NCI-H2171 treated with DMSO at 0.1 percent for 48 hours (cell line): ENCODE data around the gene INPP1.
A peak's percentile ranks its signal among the peaks of the same experiment; 100 is the strongest.

ENCODE experiments used
- DNase-seq: peaks from one replicate; lab custom pipeline; 2025; lab: John Stamatoyannopoulos, UW

INPP1 gene

DNA sequence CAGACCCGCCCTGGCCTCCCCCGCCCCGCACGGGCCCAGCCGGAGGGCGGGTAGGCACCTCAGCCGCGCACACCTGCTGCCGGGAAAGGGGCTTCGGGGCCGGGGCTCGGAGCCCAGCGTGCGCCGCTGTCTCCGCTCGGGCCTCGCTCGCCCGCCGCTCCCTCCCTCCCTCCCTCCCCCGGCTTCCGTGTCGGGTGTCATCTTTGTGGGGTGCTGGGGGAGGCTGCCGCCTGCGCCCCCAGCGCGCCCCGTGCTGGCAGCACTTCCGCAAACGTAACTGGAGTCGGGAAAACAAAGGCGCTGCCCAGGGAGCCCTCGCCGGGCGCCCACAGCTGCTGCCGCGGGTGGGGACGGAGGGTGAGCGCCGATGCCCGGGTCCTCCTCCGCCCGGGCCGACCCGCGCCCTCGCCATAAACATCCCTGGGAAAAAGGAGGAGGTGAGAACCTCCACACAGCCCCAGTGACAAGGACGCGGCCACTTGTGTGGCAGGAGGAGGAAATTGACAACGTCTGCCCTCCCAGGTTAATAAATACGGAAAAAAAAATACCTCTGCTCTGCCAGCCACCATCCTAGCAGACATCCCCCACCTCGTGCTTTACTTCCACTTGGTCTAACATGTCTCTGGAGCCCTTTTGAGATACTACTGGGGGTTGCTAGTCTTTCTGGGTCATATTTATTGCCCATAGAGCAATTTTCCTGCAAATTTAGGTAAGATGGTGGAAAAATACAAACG is 65.3 kb downstream of the INPP1 start:
- peak; percentile 82 for DNase-seq

DNA sequence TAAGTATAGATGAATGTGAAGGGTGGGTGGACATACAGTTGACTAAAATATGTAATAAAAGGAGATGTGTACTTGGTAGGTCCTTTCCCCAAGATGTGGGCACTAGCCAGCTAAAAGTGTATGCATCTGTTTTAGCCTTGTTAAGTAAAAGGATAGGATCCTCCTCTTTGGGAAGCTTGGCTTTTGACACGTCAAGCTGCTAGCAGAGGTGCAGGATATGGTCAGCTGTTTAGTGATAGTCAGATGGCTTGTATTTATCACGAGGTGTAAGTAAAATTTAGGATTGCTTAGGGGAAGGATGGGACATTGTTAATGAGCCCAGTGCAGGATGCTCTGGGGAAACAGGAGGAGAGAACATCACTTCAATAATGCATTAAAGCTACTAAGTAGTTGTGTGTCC is 66.2 kb downstream of the INPP1 start:
- DNase-seq, result peak; percentile 22

DNA sequence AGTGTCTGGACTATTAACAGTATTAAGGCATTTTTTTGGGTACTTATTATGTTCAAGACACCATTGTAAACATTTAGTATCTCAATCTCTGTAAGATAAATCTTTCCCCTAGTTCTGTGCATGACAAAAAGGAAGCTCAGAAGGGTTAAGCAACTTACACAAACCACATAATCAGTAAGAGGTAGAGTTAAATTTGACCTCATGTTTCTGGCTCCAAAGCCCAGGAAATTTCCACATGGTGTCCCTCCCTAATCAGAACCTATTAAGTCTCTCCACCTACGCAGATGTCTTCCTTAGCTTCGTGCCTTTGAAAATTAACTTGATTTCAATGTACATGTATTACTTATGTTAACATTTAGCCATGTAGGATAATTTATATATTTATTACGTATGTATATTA is 66.8 kb downstream of the INPP1 start:
- no peak for DNase-seq

DNA sequence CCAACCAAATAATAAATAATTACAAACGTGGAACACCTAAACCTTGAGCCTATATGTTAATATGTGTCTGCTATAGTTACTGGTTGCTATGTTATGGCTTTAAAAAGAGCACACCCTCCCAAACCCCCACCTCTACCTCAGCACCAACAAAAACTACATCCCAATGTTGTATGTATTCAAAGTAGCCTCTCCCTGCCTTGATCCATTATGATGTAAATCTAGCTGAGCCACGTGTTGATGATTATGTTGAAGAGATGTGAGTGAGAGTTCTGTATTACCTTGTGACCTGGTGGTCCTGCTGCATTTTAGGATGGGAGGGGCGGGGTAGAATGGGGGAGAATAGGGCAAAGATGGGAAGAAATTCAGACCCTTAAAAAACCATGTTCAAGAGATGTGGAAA is 69.6 kb downstream of the INPP1 start:
- DNase-seq, result no peak

DNA sequence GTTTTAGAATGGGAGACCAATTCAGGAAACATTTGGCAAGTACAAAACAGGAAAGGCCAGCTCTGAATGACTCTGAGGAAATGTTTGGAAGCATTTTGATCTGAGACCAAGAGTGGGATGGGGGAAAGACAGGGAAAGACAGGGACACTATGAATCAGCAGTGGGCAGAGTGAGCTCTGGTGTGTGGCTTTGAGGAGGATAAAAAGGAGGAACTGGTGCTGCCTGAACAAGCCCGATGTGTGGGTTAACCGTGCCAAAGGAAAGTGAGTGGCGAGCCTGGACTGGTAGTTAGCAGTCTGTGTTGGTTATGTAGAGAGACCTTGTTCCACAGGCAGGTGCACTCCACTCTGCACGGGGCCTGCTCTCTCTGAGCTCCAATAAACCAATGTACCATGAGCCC is 70.0 kb downstream of the INPP1 start:
- peak; percentile 24 for DNase-seq

DNA sequence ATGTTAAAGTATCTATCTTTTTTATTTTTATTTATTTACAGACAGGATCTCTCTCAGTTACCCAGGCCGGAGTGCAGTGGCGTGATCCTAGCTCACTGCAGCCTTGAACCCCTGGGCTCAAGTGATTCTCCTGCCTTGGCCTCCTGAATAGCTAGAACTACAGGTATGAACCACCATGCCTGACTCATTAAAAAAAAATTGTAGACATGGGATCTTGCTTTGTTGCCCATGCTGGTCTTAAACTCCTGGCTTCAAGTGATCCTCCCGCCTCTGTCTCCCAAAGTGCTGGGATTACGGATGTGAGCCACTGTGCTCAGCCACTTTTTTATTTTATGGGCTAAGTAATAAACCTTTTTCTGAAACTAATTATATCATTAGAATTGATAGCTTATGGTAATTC is 71.9 kb downstream of the INPP1 start:
- no peak for DNase-seq

DNA sequence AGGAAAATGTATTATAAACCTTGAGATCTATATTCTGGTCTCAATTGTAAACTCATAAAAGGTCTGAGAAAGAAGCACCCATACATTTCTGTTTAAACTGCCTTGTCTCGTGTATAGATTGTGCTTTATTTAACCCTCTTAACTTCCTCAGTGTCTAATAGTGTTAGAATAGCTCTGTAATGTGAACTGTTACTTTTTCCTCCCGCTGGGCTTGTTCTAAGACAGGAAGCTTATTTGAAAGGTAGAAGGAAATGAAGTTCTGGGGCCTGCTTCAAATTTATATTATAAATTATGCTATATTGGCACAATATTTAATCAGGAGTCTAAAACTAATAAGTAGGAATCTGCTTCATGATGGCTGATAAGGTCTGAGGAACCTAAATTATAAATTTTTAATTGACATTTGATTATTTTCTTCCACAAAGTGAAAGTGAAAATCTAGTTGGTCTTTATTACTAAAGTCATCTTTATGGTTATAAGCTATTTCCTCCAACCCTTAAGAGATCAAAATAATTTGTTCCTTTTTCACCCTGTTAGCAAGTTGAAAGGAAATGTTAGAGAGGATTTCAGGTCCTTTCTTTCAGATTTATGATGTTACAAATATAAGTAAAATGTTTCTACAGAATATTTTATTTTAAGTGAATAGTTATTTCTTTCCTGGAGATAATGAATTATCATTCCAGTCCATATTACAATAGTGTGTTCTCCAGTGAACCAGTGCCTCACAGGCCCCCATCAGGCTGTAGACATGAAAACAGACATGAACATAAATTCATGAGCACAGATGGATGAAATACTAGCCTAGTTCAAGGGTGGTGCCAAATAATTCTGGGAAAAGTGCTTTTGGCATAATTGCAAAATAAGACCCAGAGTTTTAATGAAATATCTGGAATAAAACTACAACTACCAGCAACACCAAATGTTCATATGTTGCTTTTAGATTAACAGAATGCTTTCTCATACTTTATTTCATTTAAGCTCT is 72.7 kb downstream of the INPP1 start:
- DNase-seq, result peak; percentile 74

DNA sequence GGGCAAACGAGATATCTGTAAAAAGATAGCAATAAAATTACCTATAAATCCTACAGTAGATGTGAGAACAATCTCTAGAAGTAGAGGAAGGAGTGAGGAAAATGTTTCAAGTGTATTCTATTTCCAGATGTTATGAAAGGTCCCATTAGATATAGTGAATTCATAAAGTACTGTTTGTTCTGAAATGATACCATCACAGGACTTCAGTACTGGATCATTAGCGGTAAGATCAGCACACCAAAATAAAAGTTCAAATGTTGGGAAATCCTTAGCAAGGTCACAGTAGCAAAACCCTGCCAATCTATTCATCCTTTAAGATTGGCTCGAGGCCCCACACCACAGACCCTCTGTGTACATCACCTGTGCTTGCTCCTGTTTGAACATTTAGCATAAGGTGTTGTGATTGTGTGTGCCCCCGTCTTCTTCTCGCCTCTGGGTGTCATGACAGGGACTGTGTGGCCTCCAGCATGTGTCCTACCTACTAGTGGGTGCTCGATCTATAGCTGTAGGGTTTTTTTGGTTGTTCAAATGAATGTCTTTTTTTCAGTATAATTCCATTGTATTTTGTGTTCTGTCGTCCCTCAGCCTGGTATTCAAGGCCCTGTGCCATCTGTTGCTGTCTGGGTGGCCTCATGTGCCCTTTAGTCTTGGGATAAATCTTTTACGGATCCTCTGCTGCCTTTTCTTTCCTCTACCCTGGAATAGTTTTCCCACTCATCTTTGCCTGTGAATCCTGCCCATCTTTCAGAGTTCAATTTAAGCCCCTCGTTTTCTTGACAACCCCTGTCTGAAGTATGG is 73.9 kb downstream of the INPP1 start:
- DNase-seq, result peak; percentile 65

DNA sequence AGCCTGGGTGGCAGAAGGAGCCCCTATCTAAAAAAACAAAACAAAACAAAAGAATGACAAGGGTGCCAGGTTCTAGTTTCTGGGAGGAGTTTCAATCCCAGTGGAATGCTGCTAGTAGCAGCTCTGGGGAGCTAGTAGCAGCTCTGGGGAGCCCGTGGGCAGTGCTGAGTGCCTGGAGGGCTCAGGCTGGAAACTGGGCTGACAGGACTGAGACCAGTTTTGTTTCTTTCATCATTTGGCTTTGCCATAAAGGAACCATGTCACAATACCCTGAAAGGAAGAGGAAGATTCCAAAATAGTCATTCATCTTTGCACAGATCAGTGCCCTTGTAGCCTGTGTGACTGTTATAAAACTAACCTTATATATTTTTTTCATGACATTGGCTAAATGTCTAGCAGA is 75.3 kb downstream of the INPP1 start:
- DNase-seq, result no peak

DNA sequence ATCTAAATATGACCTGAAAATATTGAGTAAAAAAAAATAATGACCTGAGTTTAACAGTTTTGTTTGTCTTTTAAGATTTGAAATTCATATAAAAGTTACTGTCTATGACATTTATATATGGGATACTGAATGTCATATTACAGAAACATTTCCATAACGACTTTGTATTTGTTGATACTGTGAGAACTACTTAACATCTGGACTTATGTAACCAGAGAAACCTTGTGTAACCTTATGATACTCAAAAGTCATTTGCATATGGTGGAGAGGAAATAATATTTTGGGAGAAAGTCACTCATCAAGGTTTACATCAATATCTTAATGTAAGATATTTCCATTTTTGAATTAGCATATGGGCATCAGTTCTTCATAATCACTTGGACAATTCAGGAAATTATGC is 77.4 kb downstream of the INPP1 start:
- peak; percentile 69 for DNase-seq
